IPS-20b (cell line): ENCODE measurements around the gene DOCK2.
A peak's percentile ranks its signal among the peaks of the same experiment; 100 is the strongest.
"Not testable (repeated sequence)": the region's sequence is repeated elsewhere in the genome, so short reads cannot be mapped to it uniquely, and the experiment has no call there.

Source experiments
- H3K27ac ChIP-seq: one replicate; pipeline ENCODE4 v1.5.1; 2013; ENCODE audit warnings: low read length
- H3K27me3 ChIP-seq: 2 replicates; pipeline ENCODE4 v1.6.1; 2013; ENCODE audit warnings: mild to moderate bottlenecking, low read length, inconsistent platforms; ENCODE audit not compliant: insufficient read depth
- H3K36me3 ChIP-seq: 2 replicates; pipeline ENCODE4 v1.6.1; 2013; ENCODE audit warnings: low read depth, mild to moderate bottlenecking, inconsistent platforms, low read length, moderate library complexity; ENCODE audit not compliant: insufficient read depth
- H3K4me1 ChIP-seq: 2 replicates; pipeline ENCODE4 v1.6.1; 2013; ENCODE audit warnings: mild to moderate bottlenecking, control low read depth, inconsistent platforms, low read length, moderate library complexity; ENCODE audit not compliant: insufficient read depth
- H3K4me3 ChIP-seq: 2 replicates; pipeline ENCODE4 v1.5.1; 2013; ENCODE audit warnings: mild to moderate bottlenecking, low read length, inconsistent platforms
- H3K9ac ChIP-seq: 2 replicates; pipeline ENCODE4 v1.6.1; 2013; ENCODE audit warnings: low read depth, mild to moderate bottlenecking, inconsistent platforms, low read length, moderate library complexity
- H3K9me3 ChIP-seq: 2 replicates; pipeline ENCODE4 v1.6.1; 2013; ENCODE audit warnings: mild to moderate bottlenecking, low read depth, low read length, inconsistent platforms; ENCODE audit not compliant: insufficient read depth

DOCK2 gene

DNA sequence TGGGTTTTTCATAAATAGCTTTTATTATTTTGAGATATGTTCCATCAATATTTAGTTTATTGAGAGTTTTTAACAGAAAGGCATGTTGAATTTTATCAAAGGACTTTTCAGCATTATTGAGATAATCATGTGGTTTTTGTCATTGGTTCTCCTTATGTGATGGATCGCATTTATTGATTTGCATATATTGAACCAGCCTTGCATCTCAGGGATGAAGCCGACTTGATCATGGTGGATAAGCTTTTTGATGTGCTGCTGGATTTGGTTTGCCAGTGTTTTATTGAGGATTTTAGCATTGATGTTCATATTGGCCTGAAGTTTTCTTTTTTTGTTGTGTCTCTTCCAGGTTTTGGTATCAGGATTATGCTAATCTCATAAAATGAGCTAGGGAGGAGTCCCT, 12.8 kb upstream of the DOCK2 start:
- H3K4me3 ChIP-seq, H3K27me3 ChIP-seq, H3K36me3 ChIP-seq, H3K4me1 ChIP-seq, H3K9ac ChIP-seq, H3K9me3 ChIP-seq, H3K27ac ChIP-seq: not testable (repeated sequence)

DNA sequence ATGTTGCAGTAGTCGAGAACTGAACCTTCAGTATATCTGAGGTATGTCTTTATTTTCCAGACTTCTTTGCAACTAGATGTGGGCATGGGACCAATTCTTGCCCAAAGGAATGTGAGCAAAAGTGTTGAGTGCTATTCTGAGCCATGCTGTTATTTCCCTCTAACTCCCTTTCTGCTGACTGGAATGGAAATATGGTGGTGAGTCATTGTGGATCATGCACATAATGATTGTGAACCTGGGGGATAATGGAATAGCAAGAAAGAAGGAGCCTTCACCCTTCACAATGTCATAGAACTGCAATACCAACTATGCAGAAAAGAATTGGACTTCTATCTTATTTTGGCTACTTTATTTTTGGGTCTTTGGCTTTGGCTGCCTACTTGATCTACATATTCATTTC, 10.3 kb upstream of the DOCK2 start:
- Histone ChIP-seq H3K36me3 (no peaks in the 10 kb centered on the region), H3K27ac (no peak overlapping the region), H3K4me3 (no peak overlapping the region), H3K27me3 (no peaks in the 10 kb centered on the region), H3K9ac (no peak overlapping the region), H3K9me3 (no peaks in the 10 kb centered on the region; the same call in 1 of the 2 replicates), H3K4me1 (no peaks in the 10 kb centered on the region)

DNA sequence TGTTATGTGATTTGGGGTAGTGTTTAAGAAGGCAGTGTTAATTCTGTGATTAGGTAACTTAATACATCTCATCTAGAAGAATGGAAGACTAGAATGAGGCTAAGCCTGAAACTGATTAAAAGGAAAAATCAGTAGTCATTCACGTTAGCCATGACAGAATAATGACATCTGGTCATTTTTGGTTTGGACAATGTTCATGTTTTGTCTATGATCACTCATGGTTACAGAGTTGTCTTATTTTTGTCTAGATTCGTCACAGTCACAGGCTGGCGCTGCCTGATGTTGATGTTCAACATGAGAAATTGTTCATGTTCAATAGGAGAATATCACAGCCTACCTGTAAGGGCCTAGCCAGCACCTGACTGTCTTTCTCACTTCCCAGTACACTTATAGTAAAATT, 9.5 kb upstream of the DOCK2 start:
- Histone ChIP-seq H3K36me3 (no peaks in the 10 kb centered on the region), H3K27ac (no peak overlapping the region), H3K9me3 (no peaks in the 10 kb centered on the region; the same call in 1 of the 2 replicates), H3K9ac (no peak overlapping the region), H3K4me1 (no peaks in the 10 kb centered on the region), H3K27me3 (no peaks in the 10 kb centered on the region), H3K4me3 (no peak overlapping the region)

DNA sequence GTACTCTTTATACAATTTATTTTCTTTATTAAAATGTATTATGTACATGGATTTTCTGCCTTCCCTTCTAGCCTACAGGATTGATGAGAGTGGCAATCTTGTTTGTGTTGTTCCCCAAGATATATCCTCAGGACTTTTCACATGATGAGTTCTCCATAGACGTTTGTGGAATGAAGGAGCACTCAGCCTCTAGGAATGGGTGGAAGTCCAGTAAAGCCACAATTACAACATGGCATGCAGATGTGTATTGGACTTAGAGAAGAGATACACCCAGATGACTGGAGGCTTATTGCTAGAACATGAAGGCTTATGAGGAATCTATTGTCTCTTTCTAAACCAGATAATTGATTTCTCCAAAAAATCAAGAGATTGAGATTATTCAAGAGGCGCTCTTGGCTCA, 8.2 kb upstream of the DOCK2 start:
- Histone ChIP-seq H3K9ac (no peak overlapping the region), H3K27me3 (no peaks in the 10 kb centered on the region)

DNA sequence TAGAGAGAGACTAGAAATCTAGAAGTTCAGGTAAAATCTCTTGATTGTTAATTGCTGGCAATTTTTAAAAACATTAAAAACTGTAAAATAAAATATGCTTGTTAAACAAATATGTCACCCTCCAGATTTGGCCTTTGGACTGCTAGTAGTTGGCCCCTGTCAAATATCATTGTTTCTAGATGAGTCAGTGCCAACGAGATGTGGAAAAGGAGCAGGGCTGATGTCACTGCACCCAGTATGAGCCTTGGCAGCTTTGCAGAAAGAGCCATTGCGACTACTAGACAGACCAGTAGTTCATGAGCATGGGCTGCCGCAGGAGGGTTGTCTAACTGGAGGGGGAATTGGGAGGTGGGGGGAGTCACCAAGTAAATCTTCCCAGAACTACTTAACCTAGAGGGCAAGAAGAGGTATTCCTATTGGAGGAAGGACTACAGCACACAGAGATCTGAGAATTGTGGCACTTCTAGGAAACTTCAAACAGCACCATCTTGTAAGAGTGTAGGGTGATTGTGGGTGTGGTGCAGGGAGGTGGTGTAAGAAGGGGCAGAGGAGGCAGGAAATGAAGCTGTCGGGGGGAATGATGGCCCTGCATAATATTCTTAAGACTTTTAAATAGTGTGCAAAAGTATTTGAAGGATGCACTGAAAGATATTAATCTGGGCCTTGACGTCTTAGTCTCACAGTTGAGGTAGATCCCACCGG, 7.1 kb upstream of the DOCK2 start:
- no peaks in the 10 kb centered on the region for H3K27me3 ChIP-seq
- no peak overlapping the region for H3K27ac ChIP-seq
- no peak overlapping the region for H3K9ac ChIP-seq
- peaks cover 3% of the 10 kb centered on the region; the same call in 1 of the 2 replicates for H3K9me3 ChIP-seq
- no peak overlapping the region for H3K4me3 ChIP-seq
- no peaks in the 10 kb centered on the region for H3K4me1 ChIP-seq
- no peaks in the 10 kb centered on the region for H3K36me3 ChIP-seq

More for the DNA sequence above, 8.2 kb upstream of the DOCK2 start:
- Histone ChIP-seq H3K27ac (no peak overlapping the region), H3K36me3 (no peaks in the 10 kb centered on the region), H3K4me1 (no peaks in the 10 kb centered on the region), H3K9me3 (no peaks in the 10 kb centered on the region; the same call in 1 of the 2 replicates), H3K4me3 (no peak overlapping the region)

DNA sequence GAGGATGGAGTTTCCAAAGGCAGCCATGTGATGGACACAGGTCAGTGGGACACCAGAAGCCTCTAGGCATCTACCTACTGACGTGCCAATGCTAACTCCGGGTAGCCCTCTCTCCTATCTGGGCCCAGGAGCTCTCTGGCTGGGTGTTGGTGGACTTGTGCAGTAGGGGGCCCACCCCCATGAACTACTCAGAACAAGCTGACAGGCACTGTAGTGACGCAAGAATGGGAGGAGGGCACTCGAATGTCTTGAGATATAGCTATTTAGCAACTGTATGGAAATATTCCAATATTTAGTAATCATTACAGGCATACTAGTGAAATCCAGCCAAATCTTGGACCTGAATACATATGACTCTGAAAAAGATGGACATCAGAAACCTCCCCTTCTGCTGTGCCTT, 5.7 kb upstream of the DOCK2 start:
- H3K27ac ChIP-seq: no peak overlapping the region
- H3K27me3 ChIP-seq: peaks cover 6% of the 10 kb centered on the region
- H3K4me1 ChIP-seq: no peaks in the 10 kb centered on the region
- H3K9me3 ChIP-seq: peaks cover 3% of the 10 kb centered on the region; the same call in 1 of the 2 replicates
- no peak overlapping the region for H3K4me3 ChIP-seq
- no peaks in the 10 kb centered on the region for H3K36me3 ChIP-seq
- no peak overlapping the region for H3K9ac ChIP-seq

DNA sequence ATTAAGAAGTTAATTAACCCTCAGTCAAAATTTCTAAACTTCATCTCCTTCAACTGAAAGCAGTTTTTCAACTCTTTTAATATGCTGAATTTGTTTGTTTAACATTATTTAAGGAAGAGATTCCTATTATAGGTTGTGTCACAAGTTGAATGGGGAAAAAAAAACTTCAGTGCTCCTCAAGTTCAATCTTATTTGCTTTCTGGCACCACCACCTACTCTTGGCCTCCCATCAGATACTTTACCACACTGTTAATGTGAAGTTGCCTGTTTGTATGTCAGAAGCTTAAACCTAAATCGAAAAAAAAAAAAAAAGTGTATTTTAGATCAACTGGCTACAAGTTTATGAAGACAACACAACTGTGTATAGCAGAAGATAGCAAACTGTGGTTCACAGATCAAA, 4.1 kb upstream of the DOCK2 start:
- Histone ChIP-seq H3K9me3 (0 out of 2 replicates have a peak, but pooled peaks cover 3% of the 10 kb centered on the region), H3K4me3 (no peak overlapping the region), H3K9ac (no peak overlapping the region), H3K27me3 (peaks cover 21% of the 10 kb centered on the region), H3K27ac (no peak overlapping the region), H3K36me3 (no peaks in the 10 kb centered on the region), H3K4me1 (no peaks in the 10 kb centered on the region)

DNA sequence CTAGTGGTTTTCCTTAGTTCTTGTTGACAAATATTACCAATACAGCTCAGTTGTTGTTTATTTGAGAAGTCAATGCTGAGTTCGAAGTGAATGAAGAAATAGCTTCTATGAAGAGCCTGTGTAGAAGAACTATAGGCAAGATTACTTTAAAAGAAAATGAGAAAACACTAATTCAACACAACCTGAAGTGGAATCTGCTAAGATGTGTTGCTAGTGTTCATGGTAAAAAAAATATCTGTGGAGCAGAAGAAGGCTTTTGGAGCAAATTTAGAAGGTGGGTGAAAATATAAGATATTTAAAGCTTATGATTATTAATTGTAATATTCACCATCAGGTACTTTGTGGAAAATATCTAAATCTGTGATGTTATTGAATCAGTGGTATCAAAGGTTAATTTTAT, 2.5 kb upstream of the DOCK2 start:
- H3K4me3 ChIP-seq: no peak overlapping the region
- no peak overlapping the region for H3K27ac ChIP-seq
- H3K9ac ChIP-seq: no peak overlapping the region
- H3K9me3 ChIP-seq: 0 out of 2 replicates have a peak, but pooled peaks cover 3% of the 10 kb centered on the region
- no peaks in the 10 kb centered on the region for H3K36me3 ChIP-seq
- no peaks in the 10 kb centered on the region for H3K4me1 ChIP-seq
- peaks cover 28% of the 10 kb centered on the region for H3K27me3 ChIP-seq

DNA sequence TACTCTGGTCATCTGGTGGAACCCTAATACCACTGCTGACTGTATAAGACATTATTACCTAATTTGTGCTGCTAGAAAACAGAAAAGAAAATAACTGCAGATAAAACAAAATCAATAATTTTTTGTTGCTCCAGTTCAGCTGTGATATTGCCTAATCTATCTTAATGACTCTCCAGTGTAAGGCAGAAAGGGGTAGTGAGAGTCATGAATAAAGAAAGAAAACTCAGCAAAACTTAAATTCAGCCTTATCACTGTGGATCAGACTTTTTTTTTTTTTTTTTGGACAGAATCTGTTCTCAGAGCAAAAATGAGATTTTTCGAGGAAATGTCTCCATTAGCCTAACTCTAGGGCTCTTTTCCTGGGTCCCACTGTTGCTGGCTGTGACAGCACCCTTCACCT, 1.1 kb upstream of the DOCK2 start:
- H3K27ac ChIP-seq: no peak overlapping the region
- H3K4me3 ChIP-seq: no peak overlapping the region
- H3K27me3 ChIP-seq: peaks cover 28% of the 10 kb centered on the region
- H3K9ac ChIP-seq: no peak overlapping the region
- no peaks in the 10 kb centered on the region for H3K36me3 ChIP-seq
- 0 out of 2 replicates have a peak, but pooled peaks cover 3% of the 10 kb centered on the region for H3K9me3 ChIP-seq
- no peaks in the 10 kb centered on the region for H3K4me1 ChIP-seq

DNA sequence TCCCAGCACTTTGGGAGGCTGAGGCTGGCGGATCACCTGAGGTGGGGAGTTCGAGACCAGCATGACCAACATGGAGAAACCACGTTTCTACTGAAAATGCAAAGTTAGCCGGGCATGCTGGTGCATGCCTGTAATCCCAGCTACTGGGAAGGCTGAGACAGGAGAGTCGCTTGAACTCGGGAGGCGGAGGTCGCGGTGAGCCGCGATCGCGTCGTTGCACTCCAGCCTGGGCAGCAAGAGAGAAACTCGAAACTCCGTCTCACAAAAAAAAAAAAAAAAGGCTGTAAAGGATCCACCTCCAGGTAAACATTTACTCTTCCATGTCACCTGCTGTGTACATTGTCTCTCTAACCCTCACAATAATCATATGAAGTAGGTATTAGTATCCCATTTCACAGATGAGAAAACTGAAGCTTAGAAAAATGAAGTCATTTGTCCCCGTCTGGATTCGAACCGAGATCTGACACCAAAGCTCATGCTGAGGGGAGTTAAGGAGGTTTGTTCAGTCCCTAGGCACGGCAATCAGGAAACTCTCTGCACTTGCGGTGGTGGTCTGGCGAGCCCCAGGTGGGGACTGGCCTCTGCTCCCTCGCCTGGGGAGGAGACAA, 494 bp upstream of the DOCK2 start:
- H3K4me1 ChIP-seq: no peaks in the 10 kb centered on the region
- H3K4me3 ChIP-seq: peak overlapping the region; percentile 70
- H3K27ac ChIP-seq: no peak overlapping the region
- H3K9me3 ChIP-seq: 0 out of 2 replicates have a peak, but pooled peaks cover 3% of the 10 kb centered on the region
- H3K27me3 ChIP-seq: peaks cover 28% of the 10 kb centered on the region
- H3K36me3 ChIP-seq: no peaks in the 10 kb centered on the region
- no peak overlapping the region for H3K9ac ChIP-seq

DNA sequence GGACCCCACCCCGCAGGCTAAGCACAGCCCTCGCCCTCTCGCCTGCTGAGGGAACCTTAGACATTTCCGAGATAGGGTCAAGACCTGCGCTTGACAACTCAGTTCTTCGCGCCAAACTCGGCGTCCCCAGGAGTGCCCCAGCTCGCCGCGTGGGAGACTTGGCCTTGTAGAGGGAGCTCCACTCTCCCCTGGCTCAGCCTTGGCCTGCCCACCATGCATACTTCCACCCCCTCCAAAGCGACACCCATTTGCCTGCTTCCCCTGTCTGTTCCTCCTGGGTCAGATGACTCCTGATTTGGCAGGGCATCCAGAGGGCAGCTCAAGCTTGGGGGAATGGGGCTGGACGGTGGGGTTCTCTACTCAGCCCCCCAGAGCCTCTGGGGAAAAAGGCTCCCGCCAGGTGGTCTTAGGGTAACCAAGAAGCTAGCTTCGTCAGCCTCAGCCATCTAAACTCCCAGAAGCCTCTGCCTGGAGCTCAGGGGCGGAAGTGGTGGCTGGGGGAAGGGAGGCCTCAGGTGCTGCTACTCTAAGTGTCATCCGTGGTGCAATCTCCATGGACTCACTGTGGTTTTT, 560 bp downstream of the DOCK2 start:
- H3K36me3 ChIP-seq: no peaks in the 10 kb centered on the region
- H3K4me3 ChIP-seq: peak overlapping the region; percentile 70; the same call in 1 of the 2 replicates
- H3K27me3 ChIP-seq: peaks cover 28% of the 10 kb centered on the region
- H3K27ac ChIP-seq: no peak overlapping the region
- 0 out of 2 replicates have a peak, but pooled peaks cover 3% of the 10 kb centered on the region for H3K9me3 ChIP-seq
- H3K4me1 ChIP-seq: no peaks in the 10 kb centered on the region
- H3K9ac ChIP-seq: no peak overlapping the region

DNA sequence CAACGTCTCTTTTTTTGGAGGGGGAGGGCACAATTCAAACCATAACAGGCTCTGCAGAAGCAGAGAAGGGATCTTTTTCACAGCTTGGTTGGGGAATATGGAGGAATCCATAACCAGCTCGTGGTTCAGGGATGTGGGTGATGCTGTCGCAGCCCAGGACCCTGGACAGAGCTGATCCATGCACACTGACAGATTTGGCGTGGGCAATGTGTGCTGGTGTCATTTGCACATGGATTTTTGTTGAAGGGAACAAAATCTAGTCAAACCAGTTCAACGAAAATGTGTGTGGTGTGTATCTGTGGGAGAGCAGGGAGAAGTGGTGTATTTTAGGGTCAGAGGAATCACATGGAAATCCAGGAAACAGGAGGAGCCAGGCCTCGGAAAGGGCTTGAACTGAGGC, 4.2 kb downstream of the DOCK2 start:
- Histone ChIP-seq H3K9ac (no peak overlapping the region), H3K27me3 (peaks cover 23% of the 10 kb centered on the region), H3K9me3 (no peaks in the 10 kb centered on the region), H3K27ac (no peak overlapping the region), H3K4me3 (no peak overlapping the region), H3K4me1 (no peaks in the 10 kb centered on the region), H3K36me3 (no peaks in the 10 kb centered on the region)
